Lower leg skin (tissue), 3 donors: Measurements from ENCODE around the gene EGFLAM.

Experiments used
- CTCF ChIP-seq, 3 donors: fragments of 450-650 bp; IDR thresholded peaks; one replicate each; pipeline ENCODE4 v1.5.1; 2016; ENCODE audit warnings: antibody characterized with exemption in 3 of 3, mild to moderate bottlenecking in 3 of 3, moderate library complexity in 2 of 3
- POLR2A ChIP-seq, 2 donors: fragments of 450-650 bp; IDR thresholded peaks; one replicate each; pipeline ENCODE4 v1.6.1; 2016 to 2017; ENCODE audit warnings: antibody characterized with exemption in 2 of 2, mild to moderate bottlenecking in 1 of 2, moderate library complexity in 1 of 2

GRCh38 chr5:38465061-38465460 lies 206.7 kb downstream of the EGFLAM start:
- TF ChIP-seq CTCF (IDR thresholded peaks at IDR 0.05) (no peak), POLR2A (IDR thresholded peaks at IDR 0.05) (no peak)
